GM12892 (cell line): ENCODE data around the gene NAGS.

ENCODE experiments used
- POLR2A ChIP-seq: IDR thresholded peaks from 2 replicates; pipeline ENCODE4 v1.6.1; 2011; ENCODE audit warnings: low read depth, low read length, control low read depth
- POLR2AphosphoS5 ChIP-seq: IDR thresholded peaks from 2 replicates; pipeline ENCODE4 v1.6.1; 2011; ENCODE audit warnings: low read depth, low read length, control low read depth
- TAF1 ChIP-seq: IDR thresholded peaks from 2 replicates; pipeline ENCODE4 v1.6.1; 2011; ENCODE audit warnings: low read depth, mild to moderate bottlenecking, control low read depth, low read length, borderline replicate concordance

DNA sequence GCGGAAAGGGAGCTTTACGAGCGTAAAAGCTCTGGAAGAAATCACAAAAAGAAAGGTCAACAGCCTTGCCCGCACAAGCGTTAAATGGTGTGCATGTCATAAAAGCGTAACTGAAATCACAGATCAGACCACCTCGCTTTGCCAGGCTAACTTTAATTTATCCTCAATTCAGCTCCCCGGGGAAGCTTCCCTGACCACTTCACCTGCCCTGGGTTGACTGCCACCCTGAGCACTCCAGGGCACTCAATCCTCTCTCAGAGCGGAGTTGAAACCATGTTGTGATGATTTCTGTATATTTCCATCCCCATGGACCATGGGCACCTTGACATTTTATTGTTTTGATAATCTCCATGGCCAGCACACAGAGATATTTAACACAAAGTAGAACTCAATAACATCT is 16.1 kb upstream of the NAGS start:
- no peak for TF ChIP-seq POLR2AphosphoS5
- no peak for TF ChIP-seq TAF1
- TF ChIP-seq POLR2A: no peak
